LNCAP (cell line): ENCODE results near the gene LCK.

ENCODE experiments used
- TF ChIP-seq, protein P1 (sequence below): fragments of 450-650 bp; IDR thresholded peaks from 2 replicates; pipeline ENCODE4 v1.5.1; 2017; ENCODE audit warnings: mild to moderate bottlenecking

Gene LCK

DNA sequence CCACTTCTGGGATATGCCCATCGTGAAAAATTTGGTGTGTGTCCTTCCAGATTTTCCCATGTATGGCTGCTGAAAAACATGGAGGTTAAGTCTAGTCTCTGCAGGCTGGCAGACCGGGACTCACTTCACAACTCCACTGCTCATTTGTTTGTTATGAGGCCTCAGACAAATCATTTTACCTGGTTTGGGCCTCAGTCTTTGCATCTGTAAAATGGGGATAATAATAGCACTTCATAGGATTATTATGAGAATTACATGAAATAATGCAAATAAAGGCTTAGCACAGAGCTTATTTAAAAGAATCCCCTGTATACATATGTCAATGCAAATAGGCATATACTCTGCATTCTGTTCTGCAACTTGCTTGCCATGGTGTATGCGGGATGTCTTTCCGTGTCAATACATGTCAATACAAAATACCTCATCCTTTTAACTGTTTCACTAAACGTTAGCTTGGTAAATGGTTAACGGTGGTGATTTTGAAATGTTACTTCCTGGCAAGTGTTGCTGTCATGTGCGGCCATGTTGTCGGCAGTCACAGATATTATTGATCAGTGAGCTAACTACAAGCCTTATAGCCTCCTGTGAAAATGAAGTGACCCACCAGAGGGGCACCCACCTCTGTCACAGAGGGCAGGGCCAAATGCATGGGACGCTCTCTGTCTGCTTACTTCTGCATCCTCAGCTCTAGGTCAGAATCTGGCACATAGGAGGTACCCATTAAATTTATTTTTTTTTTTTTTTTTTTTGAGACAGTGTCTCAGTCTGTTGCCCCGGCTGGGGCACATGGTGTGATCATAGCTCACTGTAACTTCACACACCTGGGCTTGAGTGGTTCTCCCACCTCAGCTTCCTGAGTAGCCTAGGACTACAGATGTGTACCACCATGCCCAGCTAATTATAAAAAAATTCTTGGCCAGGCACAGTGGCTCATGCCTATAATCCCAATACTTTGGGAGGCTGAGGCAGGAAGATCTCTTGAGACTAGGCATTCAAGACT lies 4.3 kb downstream of the LCK start:
- TF ChIP-seq, protein P1, sequence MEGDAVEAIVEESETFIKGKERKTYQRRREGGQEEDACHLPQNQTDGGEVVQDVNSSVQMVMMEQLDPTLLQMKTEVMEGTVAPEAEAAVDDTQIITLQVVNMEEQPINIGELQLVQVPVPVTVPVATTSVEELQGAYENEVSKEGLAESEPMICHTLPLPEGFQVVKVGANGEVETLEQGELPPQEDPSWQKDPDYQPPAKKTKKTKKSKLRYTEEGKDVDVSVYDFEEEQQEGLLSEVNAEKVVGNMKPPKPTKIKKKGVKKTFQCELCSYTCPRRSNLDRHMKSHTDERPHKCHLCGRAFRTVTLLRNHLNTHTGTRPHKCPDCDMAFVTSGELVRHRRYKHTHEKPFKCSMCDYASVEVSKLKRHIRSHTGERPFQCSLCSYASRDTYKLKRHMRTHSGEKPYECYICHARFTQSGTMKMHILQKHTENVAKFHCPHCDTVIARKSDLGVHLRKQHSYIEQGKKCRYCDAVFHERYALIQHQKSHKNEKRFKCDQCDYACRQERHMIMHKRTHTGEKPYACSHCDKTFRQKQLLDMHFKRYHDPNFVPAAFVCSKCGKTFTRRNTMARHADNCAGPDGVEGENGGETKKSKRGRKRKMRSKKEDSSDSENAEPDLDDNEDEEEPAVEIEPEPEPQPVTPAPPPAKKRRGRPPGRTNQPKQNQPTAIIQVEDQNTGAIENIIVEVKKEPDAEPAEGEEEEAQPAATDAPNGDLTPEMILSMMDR, result no peak

DNA sequence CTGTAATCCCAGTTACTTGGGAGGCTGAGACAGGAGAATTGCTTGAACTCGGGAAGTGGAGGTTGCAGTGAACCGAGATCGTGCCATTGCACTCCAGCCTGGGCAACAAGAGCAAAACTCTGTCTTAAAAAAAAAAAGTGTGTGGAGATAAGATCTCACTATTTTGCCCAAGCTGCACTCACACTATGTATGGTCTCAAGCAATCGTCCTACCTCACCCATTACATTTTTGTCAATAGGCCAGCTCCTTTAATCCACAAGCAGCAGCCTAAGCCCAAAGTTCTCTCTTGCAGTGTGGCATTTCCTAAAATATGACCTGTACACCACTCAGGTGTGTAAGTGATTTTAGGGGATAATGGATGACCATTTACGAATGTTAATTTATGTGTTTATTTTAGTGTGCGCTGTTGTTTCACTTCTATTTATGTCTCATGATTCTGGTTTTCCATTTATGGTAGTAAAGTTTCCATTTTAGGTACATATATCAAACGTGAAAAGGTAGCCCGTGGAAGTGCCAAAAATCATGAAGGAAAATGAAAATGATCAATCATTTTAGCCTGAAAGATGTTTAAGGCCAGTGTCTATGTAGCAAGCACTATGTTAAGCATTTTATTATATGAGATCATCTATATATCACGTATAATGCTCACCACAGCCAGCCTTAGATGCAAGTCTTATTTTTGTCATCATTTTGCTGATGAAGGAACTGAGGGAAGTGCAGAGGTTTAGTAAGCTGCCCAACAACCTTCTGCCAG lies 5.6 kb downstream of the LCK start:
- TF ChIP-seq, protein P1, result no peak

DNA sequence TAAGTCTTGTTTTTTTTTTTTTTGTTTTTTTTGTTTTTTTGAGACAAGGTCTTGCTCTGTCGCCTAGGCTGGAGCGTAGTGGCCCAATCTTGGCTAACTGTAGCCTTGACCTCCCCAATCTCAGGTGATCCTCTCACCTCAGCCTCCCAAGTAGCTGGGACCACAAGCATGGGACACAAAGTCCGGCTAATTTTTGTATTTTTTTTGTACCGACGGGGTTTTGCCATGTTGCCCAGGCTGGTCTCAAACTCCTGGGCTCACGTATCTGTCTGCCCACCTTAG lies 6.1 kb downstream of the LCK start:
- TF ChIP-seq, protein P1, result no peak

DNA sequence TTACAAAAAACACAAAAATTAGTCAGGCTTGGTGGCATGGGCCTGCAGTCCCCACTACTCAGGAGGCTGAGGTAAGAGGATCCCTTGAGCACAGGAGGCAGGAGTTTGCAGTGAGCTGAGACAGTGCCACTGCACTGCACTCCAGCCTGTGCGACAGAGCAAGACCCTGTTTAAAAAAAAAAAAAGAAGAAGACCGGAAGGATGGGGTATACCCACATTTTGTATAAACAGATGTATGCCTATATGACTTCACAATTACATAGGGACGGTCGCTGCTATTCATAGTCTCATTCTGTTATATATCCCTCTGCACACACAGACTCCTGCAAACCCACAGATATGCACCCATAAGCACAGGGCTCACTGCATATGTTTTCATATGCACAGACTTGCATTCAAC lies 12.7 kb downstream of the LCK start:
- TF ChIP-seq, protein P1, result no peak

DNA sequence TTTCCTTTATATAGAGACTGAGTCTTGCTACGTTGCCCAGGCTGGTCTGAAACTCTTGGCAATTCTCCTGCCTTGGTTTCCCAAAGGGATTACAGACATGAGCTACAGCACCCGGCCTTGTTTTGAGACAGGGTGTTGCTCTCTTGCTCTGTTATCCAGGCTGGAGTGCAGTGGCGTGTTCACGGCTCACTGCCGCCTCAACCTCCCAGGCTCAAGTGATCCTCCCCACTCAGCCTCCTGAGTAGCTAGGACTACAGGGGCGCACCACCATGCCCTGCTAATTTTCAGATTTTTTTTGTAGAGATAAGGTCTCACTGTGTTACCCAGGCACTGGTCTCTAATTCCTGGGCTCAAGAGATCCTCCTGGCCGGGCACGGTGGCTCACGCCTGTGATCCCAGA lies 14.8 kb downstream of the LCK start:
- TF ChIP-seq, protein P1, result no peak

DNA sequence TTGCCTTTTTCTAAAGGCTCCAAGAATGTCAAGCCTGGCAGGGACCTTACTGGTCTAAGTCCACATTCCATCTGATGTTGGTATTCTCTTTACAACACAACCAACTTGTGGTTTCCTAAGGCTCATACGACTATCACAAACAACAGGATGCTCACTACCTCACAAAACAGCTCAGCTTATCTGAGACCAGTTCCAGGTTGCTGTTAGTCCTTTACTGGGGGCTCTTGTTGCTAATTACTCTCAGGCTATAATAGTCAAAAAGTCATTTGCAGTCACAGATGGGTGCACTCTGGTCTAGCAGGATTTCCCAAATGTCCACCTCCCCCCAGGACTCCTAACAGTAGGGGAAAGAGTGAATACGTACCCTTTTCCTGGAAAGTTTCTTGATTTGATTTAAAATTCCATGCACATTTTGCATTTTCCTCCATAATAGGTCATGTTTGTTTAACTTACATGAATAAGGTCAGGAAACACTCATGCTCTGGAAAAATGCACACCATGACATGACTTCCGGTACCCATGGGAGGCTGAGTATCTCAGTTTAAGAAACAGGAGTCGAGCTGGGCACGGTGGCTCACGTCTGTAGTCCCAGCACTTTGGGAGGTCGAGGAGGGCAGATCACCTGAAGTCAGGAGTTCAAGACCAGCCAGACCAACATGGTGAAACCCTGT lies 16.0 kb downstream of the LCK start:
- TF ChIP-seq, protein P1, result no peak

DNA sequence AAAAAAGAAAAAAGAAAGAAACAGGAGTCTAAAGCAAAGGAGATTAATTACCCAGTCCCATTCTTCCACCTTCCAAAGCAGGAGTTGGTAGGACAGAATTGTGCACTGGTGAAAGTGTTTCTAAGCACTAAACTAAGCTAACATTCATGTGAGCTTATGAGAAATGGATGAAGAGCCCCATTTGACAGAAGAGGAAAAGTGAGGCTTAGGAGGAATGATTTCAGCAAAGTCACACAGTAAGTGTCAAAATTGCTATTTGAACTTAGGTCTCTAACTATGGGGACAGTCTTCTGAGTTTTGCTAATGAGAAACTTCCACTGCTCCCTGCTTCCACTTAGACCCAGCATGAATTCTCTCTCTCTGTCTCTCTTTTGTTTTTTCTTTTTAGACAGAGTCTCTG lies 18.7 kb downstream of the LCK start:
- TF ChIP-seq, protein P1, result no peak
